HFFc6 (cell line): ENCODE measurements around the gene SRMS. TPM values are rescaled to one million over a fixed set of nuclear protein-coding genes. Genes with fewer than 3 reads are reported as not detected.

Experiments
- DNase-seq: peaks from one replicate; pipeline ENCODE4 v3.0.0-alpha.2; 2018
- H3K27ac Mint-ChIP-seq: 2 replicates; pipeline ENCODE4 v1.8.0; 2020; ENCODE audit warnings: mild to moderate bottlenecking, mixed read lengths
- H3K27me3 Mint-ChIP-seq: 2 replicates; pipeline ENCODE4 v1.8.0; 2021; ENCODE audit warnings: mild to moderate bottlenecking, moderate library complexity, mixed read lengths; ENCODE audit not compliant: insufficient read depth
- H3K36me3 Mint-ChIP-seq: 2 replicates; pipeline ENCODE4 v1.8.0; 2021; ENCODE audit warnings: low read depth, mixed read lengths
- H3K4me1 Mint-ChIP-seq: 2 replicates; pipeline ENCODE4 v1.8.0; 2020; ENCODE audit warnings: low read depth, mixed read lengths
- H3K4me3 Mint-ChIP-seq: 2 replicates; pipeline ENCODE4 v1.8.0; 2020; ENCODE audit warnings: mild to moderate bottlenecking, moderate library complexity, mixed read lengths
- H3K9me3 Mint-ChIP-seq: 2 replicates; pipeline ENCODE4 v1.8.0; 2020; ENCODE audit warnings: mild to moderate bottlenecking, mixed read lengths
- total RNA-seq, 6 experiments: library from RNA; stranded (reverse); fragmentation: NEBNext Ultra II Directional; extraction: Animal tissue kit (Norgen Biotek cat#: 25700); gene quantifications; 2 replicates in 1 of 6; 3 replicates in 5 of 6; pipeline ENCODE4 v1.2.3, GENCODE V29; 2021
- TF ChIP-seq, protein P1 (sequence below): fragments of 200-600 bp; sonication (generic); IDR thresholded peaks from 2 replicates; pipeline ENCODE4 v1.5.0; 2021; ENCODE audit warnings: antibody characterized with exemption, mild to moderate bottlenecking

Gene SRMS
- total RNA-seq, 6 experiments from 2014 or later, result not detected

DNA sequence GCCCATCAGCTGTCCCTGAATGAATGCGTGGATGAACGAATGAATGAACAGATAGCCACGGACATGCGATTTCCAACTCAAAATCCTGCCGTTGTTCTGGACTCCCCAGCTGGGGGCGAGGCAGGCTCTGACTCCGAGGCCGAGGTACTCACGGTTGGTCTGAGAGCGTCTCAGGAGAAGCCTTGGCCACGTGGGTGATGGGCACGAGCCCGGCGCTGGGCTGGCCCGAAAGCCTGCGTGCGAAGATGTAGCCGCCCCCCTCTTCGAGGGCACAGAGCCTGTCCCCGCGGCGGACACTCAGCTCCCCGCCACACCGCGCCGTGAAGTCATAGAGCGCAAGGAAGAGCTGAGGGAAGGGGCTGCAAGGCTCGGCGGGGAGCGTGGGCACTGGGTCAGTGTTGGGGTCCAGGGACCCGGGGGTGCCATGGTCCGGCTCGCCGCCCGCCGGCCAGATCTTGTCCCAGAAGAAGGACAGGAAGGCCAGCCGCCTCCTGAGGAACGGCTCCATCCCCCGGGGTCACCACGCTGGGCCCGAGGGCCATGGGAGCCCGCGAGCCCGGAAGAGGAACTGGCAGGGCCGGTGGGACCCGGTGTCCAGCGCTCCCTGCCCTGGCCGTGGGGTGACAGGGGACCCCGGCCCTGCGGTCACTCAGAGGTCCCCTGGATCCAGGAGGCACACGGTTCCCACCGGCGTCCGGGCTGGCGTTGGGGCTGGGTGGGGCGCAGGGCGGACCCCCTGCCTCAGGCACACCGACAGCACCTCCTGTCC is 409 bp downstream of the SRMS start:
- TF ChIP-seq, protein P1, sequence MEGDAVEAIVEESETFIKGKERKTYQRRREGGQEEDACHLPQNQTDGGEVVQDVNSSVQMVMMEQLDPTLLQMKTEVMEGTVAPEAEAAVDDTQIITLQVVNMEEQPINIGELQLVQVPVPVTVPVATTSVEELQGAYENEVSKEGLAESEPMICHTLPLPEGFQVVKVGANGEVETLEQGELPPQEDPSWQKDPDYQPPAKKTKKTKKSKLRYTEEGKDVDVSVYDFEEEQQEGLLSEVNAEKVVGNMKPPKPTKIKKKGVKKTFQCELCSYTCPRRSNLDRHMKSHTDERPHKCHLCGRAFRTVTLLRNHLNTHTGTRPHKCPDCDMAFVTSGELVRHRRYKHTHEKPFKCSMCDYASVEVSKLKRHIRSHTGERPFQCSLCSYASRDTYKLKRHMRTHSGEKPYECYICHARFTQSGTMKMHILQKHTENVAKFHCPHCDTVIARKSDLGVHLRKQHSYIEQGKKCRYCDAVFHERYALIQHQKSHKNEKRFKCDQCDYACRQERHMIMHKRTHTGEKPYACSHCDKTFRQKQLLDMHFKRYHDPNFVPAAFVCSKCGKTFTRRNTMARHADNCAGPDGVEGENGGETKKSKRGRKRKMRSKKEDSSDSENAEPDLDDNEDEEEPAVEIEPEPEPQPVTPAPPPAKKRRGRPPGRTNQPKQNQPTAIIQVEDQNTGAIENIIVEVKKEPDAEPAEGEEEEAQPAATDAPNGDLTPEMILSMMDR, result no peak
- Mint-ChIP-seq H3K4me3 (no peak overlapping the region), H3K27ac (no peak overlapping the region), H3K36me3 (no peaks in the 10 kb centered on the region), H3K4me1 (peaks cover 5% of the 10 kb centered on the region), H3K9me3 (no peaks in the 10 kb centered on the region), H3K27me3 (peaks cover 22% of the 10 kb centered on the region)
- DNase-seq, result no peak

DNA sequence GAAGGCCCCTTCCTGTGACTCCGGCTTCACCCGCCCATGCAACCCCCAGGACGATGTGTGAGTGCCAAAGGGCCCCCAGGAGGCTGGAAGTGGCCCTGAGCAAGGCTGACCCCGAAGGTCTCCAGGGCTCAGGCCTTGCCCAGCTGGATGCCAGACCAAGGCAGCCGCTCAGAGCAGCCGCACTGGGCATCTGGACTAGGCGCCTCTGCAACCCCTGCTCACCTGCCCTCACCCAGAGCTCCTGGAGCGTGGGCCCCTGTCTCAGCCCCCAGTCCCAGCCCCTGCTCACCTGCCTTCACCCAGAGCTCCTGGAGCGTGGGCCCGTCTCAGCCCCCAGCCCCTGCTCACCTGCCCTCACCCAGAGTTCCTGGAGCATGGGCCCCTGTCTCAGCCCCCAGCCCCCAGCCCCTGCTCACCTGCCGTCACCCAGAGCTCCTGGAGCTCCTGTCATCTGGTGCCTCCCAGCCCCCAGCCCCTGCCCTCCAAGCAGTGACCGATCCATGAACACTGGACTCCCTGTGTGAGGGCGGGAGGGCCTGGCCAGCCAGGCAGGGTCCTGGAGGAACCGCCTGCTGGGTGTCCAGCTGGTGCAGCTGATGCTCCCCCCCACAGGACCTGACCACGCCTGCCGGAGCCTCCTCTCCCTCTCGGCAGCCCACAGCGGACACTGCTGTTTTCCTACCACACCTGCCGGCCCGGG is 1.1 kb downstream of the SRMS start:
- Mint-ChIP-seq H3K4me3 (no peak overlapping the region), H3K36me3 (no peaks in the 10 kb centered on the region), H3K4me1 (peaks cover 5% of the 10 kb centered on the region), H3K27ac (no peak overlapping the region), H3K27me3 (peaks cover 22% of the 10 kb centered on the region), H3K9me3 (no peaks in the 10 kb centered on the region)
- DNase-seq, result no peak
- TF ChIP-seq, protein P1, result no peak

DNA sequence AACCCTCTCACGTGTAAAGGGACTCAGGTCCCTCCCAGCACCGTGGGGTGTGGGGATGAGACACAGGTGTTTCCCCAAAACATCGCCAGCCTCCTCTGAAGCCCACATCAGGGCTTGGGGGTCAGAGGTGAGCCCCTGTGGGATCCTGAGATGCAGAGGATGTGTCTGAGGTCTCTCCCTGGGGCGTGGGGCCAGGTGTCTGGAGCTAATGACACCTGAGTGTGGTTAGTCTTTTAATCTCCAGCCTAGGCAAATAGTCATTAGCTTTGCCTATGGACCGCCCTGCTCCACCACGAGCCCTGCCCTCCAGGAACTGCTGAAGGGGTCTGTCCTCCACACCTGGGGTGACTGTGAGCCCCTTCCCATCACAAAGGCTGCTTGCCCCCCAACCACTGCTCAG is 1.7 kb downstream of the SRMS start:
- no peak for DNase-seq
- TF ChIP-seq, protein P1, result no peak
- no peaks in the 10 kb centered on the region for H3K9me3 Mint-ChIP-seq
- H3K4me3 Mint-ChIP-seq, result no peak overlapping the region
- H3K27me3 Mint-ChIP-seq, result peaks cover 19% of the 10 kb centered on the region
- no peak overlapping the region for H3K27ac Mint-ChIP-seq
- H3K4me1 Mint-ChIP-seq, result peaks cover 5% of the 10 kb centered on the region
- no peaks in the 10 kb centered on the region for H3K36me3 Mint-ChIP-seq

DNA sequence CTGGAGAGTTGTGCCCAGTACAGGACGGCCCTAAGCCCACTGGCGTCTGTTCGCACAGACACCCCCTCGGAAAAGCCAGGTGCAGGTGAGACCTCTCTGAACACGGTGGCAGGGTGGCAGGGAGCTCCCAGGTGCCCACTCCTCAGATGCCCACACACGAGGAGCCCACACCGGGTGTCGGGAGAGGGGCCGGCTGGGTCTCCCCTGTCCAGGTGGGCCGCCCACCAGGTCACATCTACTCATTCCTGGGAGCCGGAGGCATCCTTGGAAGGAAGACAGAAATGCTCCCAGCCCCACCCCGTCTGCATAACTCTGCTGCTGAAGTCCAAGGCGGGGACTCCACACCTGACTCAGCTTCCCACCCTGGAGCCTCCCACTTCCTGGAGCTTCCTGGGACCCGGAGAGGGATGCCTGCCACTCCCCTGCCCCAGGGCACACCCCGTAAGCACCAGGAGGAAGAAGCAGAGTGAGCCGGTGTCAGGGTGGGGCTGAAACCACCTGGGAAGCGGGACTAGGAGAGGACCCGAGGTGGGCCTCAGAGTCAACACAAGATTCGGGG is 2.5 kb downstream of the SRMS start:
- Mint-ChIP-seq H3K4me3 (no peak overlapping the region), H3K27me3 (peaks cover 18% of the 10 kb centered on the region), H3K4me1 (peaks cover 10% of the 10 kb centered on the region), H3K27ac (no peak overlapping the region), H3K9me3 (no peaks in the 10 kb centered on the region), H3K36me3 (no peaks in the 10 kb centered on the region)
- TF ChIP-seq, protein P1, result no peak
- DNase-seq, result no peak

DNA sequence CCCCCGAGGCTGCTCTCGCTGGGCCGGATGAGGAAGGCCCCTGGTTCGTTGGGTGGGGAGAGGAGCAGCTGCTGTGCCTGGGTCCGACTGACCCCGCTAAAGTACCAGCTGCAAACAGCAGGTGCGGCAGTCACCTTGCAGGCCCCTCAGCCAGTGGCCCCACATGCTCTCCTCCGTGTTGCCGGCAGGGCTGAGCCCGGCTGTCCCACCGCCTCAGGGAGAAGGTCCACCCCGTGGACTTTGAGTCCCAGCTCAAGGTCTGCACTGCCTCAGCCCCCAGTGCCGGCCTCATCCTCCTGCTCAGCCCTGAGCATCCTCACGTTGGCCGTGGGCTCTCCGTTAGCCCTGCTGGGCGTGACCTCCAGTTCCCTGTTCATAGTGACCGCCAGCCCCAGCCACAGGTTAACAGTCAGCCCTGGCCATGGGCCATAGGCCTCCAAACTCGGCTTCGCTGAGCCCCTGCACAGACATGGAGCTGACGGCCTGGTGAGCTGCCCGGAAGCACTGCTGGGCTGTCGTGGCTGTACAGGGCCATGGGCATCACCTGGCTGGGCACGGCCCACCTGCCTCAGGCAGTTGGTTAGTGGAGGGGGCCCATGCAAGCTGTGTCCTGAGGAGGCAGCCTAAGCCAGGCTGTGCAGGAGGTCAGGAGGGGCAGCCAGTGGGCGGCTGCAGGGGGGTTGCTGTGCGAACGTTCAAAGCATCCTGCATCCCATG is 3.1 kb downstream of the SRMS start:
- Mint-ChIP-seq H3K4me1 (peaks cover 10% of the 10 kb centered on the region), H3K4me3 (no peak overlapping the region), H3K9me3 (no peaks in the 10 kb centered on the region), H3K27me3 (peaks cover 17% of the 10 kb centered on the region), H3K27ac (no peak overlapping the region), H3K36me3 (no peaks in the 10 kb centered on the region)
- TF ChIP-seq, protein P1, result no peak
- no peak for DNase-seq
